ENCODE measurements around the gene CLCNKA.
"Not testable (repeated sequence)": the region's sequence is repeated elsewhere in the genome, so short reads cannot be mapped to it uniquely, and the experiment has no call there.

The CLCNKA gene

DNA sequence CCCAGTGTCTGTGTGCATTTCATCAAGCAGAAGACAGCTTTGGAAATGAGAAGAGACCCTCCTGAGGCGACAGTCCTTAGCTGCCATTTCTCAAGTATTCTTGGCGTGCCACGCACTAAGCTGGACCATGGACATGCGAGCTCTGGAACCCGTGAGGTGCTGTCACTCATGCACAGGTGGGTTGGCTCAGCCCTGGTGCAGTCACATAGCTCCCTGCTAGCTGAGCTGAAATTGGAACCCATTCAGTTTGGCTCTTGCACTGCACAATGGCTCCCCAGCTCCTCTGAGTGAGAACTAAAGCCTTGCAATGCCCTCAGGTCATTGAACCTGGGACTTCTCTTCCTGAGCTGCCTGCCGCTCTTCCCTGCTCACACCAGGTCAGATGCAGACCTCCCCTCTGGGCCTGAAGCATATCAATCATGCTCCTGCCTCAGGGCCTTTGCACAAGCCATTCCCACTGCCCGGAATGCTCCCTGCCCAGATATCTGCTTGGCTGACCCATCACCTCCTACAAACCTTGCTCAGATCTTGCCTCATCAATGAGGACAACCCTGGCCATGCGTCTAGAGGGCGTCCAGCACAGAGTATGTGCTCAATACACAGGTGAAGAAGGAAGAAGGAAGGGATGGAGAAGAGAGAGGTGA, 24.1 kb upstream of the CLCNKA start:
- Histone ChIP-seq H3K27me3 (ENCODE audit: insufficient read depth, insufficient read length) (no peaks in the 10 kb centered on the region), H3K36me3 (ENCODE audit: insufficient read depth, insufficient read length, low read length) (no peaks in the 10 kb centered on the region), H3K9ac (ENCODE audit: insufficient read length, low read depth) (no peak overlapping the region), H3K4me3 (ENCODE audit: insufficient read length, low read depth) (no peak overlapping the region), H3K4me1 (ENCODE audit: insufficient read depth, insufficient read length) (no peaks in the 10 kb centered on the region), H3K9me3 (ENCODE audit: insufficient read depth, low read length) (no peaks in the 10 kb centered on the region)
- DNase-seq (ENCODE audit: low read depth, low spot score), result no peak
- TF ChIP-seq YY1 (IDR thresholded peaks at IDR 0.05; ENCODE audit: insufficient read depth, insufficient read length) (no peak), ZNF274 (IDR thresholded peaks at IDR 0.05; ENCODE audit: low read depth, low read length) (no peak), SUZ12 (IDR thresholded peaks at IDR 0.05; ENCODE audit: extremely low read depth, insufficient read depth, insufficient read length) (no peak)

GRCh38 chr1:15998929-15999328, 22.9 kb upstream of the CLCNKA start:
- Histone ChIP-seq H3K27me3 (ENCODE audit: insufficient read depth, insufficient read length) (no peaks in the 10 kb centered on the region), H3K9ac (ENCODE audit: insufficient read length, low read depth) (no peak overlapping the region), H3K4me3 (ENCODE audit: insufficient read length, low read depth) (no peak overlapping the region), H3K9me3 (ENCODE audit: insufficient read depth, low read length) (no peaks in the 10 kb centered on the region), H3K36me3 (ENCODE audit: insufficient read depth, insufficient read length, low read length) (no peaks in the 10 kb centered on the region), H3K4me1 (ENCODE audit: insufficient read depth, insufficient read length) (no peaks in the 10 kb centered on the region)
- no peak for DNase-seq (ENCODE audit: low read depth, low spot score)
- no peak for TF ChIP-seq ZNF274 (IDR thresholded peaks at IDR 0.05; ENCODE audit: low read depth, low read length)
- no peak for TF ChIP-seq SUZ12 (IDR thresholded peaks at IDR 0.05; ENCODE audit: extremely low read depth, insufficient read depth, insufficient read length)
- TF ChIP-seq YY1 (IDR thresholded peaks at IDR 0.05; ENCODE audit: insufficient read depth, insufficient read length), result no peak

- H3K9ac ChIP-seq (ENCODE audit: insufficient read length, low read depth); H3K4me1 ChIP-seq (ENCODE audit: insufficient read depth, insufficient read length); H3K27me3 ChIP-seq (ENCODE audit: insufficient read depth, insufficient read length); H3K9me3 ChIP-seq (ENCODE audit: insufficient read depth, low read length); H3K36me3 ChIP-seq (ENCODE audit: insufficient read depth, insufficient read length, low read length); DNase-seq (ENCODE audit: low read depth, low spot score); H3K4me3 ChIP-seq (ENCODE audit: insufficient read length, low read depth): not testable (repeated sequence)
Measured at GRCh38 chr1:16001274-16001673, 20.6 kb upstream of the CLCNKA start.

DNA sequence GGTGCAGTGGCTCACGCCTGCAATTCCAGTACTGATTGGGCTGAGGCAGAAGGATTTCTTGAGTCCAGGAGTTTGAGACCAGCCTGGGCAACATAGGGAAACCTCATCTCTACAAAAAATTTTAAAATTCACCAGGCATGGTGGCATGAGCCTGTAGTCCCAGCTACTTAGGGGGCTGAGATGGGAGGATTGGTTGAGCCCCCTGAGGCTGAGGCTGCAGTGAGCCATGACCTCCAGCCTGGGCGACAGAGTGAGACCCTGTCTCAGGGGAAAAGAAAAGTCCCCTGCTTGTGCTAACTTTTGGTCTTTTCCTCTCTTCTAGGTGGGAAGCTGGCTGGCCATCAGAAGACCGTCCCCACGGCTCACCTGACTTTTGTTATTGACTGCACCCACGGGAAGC, 16.2 kb upstream of the CLCNKA start:
- no peak overlapping the region for H3K9ac ChIP-seq (ENCODE audit: insufficient read length, low read depth)
- no peaks in the 10 kb centered on the region for H3K27me3 ChIP-seq (ENCODE audit: insufficient read depth, insufficient read length)
- TF ChIP-seq ZNF274 (IDR thresholded peaks at IDR 0.05; ENCODE audit: low read depth, low read length) (no peak), YY1 (IDR thresholded peaks at IDR 0.05; ENCODE audit: insufficient read depth, insufficient read length) (no peak), SUZ12 (IDR thresholded peaks at IDR 0.05; ENCODE audit: extremely low read depth, insufficient read depth, insufficient read length) (no peak)
- no peaks in the 10 kb centered on the region for H3K36me3 ChIP-seq (ENCODE audit: insufficient read depth, insufficient read length, low read length)
- no peak overlapping the region for H3K4me3 ChIP-seq (ENCODE audit: insufficient read length, low read depth)
- no peaks in the 10 kb centered on the region for H3K9me3 ChIP-seq (ENCODE audit: insufficient read depth, low read length)
- no peak for DNase-seq (ENCODE audit: low read depth, low spot score)
- H3K4me1 ChIP-seq (ENCODE audit: insufficient read depth, insufficient read length), result peaks cover 2% of the 10 kb centered on the region

DNA sequence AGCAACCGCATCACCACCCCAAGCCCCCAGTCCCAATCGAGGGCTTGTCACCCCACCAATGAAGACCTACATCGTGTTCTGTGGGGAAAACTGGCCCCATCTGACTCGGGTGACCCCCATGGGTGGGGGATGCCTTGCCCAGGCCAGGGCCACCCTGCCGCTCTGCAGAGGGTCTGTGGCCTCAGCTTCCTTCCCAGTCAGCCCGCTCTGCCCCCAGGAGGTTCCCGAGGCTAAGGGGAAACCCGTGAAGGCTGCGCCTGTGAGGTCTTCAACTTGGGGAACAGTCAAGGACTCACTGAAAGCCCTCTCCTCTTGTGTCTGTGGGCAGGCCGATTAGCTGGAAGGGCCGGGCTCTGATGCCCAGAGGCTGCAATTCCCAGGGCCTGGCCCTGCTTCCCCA, 15.8 kb upstream of the CLCNKA start:
- Histone ChIP-seq H3K27me3 (ENCODE audit: insufficient read depth, insufficient read length) (no peaks in the 10 kb centered on the region), H3K4me3 (ENCODE audit: insufficient read length, low read depth) (no peak overlapping the region), H3K9ac (ENCODE audit: insufficient read length, low read depth) (no peak overlapping the region), H3K9me3 (ENCODE audit: insufficient read depth, low read length) (no peaks in the 10 kb centered on the region), H3K4me1 (ENCODE audit: insufficient read depth, insufficient read length) (peaks cover 2% of the 10 kb centered on the region), H3K36me3 (ENCODE audit: insufficient read depth, insufficient read length, low read length) (no peaks in the 10 kb centered on the region)
- no peak for TF ChIP-seq YY1 (IDR thresholded peaks at IDR 0.05; ENCODE audit: insufficient read depth, insufficient read length)
- no peak for TF ChIP-seq ZNF274 (IDR thresholded peaks at IDR 0.05; ENCODE audit: low read depth, low read length)
- TF ChIP-seq SUZ12 (IDR thresholded peaks at IDR 0.05; ENCODE audit: extremely low read depth, insufficient read depth, insufficient read length), result no peak
- DNase-seq (ENCODE audit: low read depth, low spot score), result no peak

- Histone ChIP-seq H3K27me3 (ENCODE audit: insufficient read depth, insufficient read length) (no peaks in the 10 kb centered on the region), H3K36me3 (ENCODE audit: insufficient read depth, insufficient read length, low read length) (no peaks in the 10 kb centered on the region), H3K4me3 (ENCODE audit: insufficient read length, low read depth) (no peak overlapping the region), H3K9me3 (ENCODE audit: insufficient read depth, low read length) (no peaks in the 10 kb centered on the region), H3K9ac (ENCODE audit: insufficient read length, low read depth) (no peak overlapping the region), H3K4me1 (ENCODE audit: insufficient read depth, insufficient read length) (peaks cover 2% of the 10 kb centered on the region)
- TF ChIP-seq ZNF274 (IDR thresholded peaks at IDR 0.05; ENCODE audit: low read depth, low read length) (no peak), SUZ12 (IDR thresholded peaks at IDR 0.05; ENCODE audit: extremely low read depth, insufficient read depth, insufficient read length) (no peak), YY1 (IDR thresholded peaks at IDR 0.05; ENCODE audit: insufficient read depth, insufficient read length) (no peak)
- DNase-seq (ENCODE audit: low read depth, low spot score), result no peak
Measured at GRCh38 chr1:16006552-16007485, 15.0 kb upstream of the CLCNKA start.

GRCh38 chr1:16007671-16008341, 14.0 kb upstream of the CLCNKA start:
- no peak overlapping the region for H3K9ac ChIP-seq (ENCODE audit: insufficient read length, low read depth)
- TF ChIP-seq YY1 (IDR thresholded peaks at IDR 0.05; ENCODE audit: insufficient read depth, insufficient read length), result no peak
- no peak for TF ChIP-seq SUZ12 (IDR thresholded peaks at IDR 0.05; ENCODE audit: extremely low read depth, insufficient read depth, insufficient read length)
- TF ChIP-seq ZNF274 (IDR thresholded peaks at IDR 0.05; ENCODE audit: low read depth, low read length), result no peak
- H3K4me1 ChIP-seq (ENCODE audit: insufficient read depth, insufficient read length), result peaks cover 10% of the 10 kb centered on the region
- DNase-seq (ENCODE audit: low read depth, low spot score), result no peak
- no peaks in the 10 kb centered on the region for H3K36me3 ChIP-seq (ENCODE audit: insufficient read depth, insufficient read length, low read length)
- no peaks in the 10 kb centered on the region for H3K9me3 ChIP-seq (ENCODE audit: insufficient read depth, low read length)
- H3K27me3 ChIP-seq (ENCODE audit: insufficient read depth, insufficient read length), result no peaks in the 10 kb centered on the region
- no peak overlapping the region for H3K4me3 ChIP-seq (ENCODE audit: insufficient read length, low read depth)
